Endothelial cell (in vitro differentiated cells): ENCODE data around the gene ING1. TPM values are rescaled to one million over a fixed set of nuclear protein-coding genes. Genes with fewer than 3 reads are reported as not detected.
A peak's percentile ranks its signal among the peaks of the same experiment; 100 is the strongest.
"Not testable (repeated sequence)": the region's sequence is repeated elsewhere in the genome, so short reads cannot be mapped to it uniquely, and the experiment has no call there.

ENCODE experiments used
- DNase-seq: peaks from one replicate; pipeline ENCODE4 v3.0.0; 2021; ENCODE audit warnings: low spot score
- H3K27ac Mint-ChIP-seq: one replicate; pipeline ENCODE4 v1.8.0; 2021; ENCODE audit warnings: mixed read lengths, inconsistent platforms; ENCODE audit not compliant: unreplicated experiment
- H3K27me3 Mint-ChIP-seq: one replicate; pipeline ENCODE4 v1.8.0; 2021; ENCODE audit warnings: mild to moderate bottlenecking, moderate library complexity, mixed read lengths, inconsistent platforms; ENCODE audit not compliant: unreplicated experiment
- H3K36me3 Mint-ChIP-seq: one replicate; pipeline ENCODE4 v1.8.0; 2021; ENCODE audit warnings: mild to moderate bottlenecking, low read depth, mixed read lengths, inconsistent platforms; ENCODE audit not compliant: unreplicated experiment
- H3K4me1 Mint-ChIP-seq: one replicate; pipeline ENCODE4 v1.8.0; 2021; ENCODE audit warnings: mild to moderate bottlenecking, mixed read lengths, inconsistent platforms; ENCODE audit not compliant: unreplicated experiment
- H3K4me3 Mint-ChIP-seq: one replicate; pipeline ENCODE4 v1.8.0; 2021; ENCODE audit warnings: mild to moderate bottlenecking, mixed read lengths, inconsistent platforms; ENCODE audit not compliant: unreplicated experiment
- H3K9me3 Mint-ChIP-seq: one replicate; pipeline ENCODE4 v1.8.0; 2021; ENCODE audit warnings: mixed read lengths, inconsistent platforms; ENCODE audit not compliant: unreplicated experiment
- total RNA-seq: library from RNA; stranded (reverse); fragmentation: NEBNext Ultra II Directional; extraction: Animal tissue kit (Norgen Biotek cat#: 25700); gene quantifications from one replicate; pipeline ENCODE4 v1.2.1, GENCODE V29; 2021; ENCODE audit not compliant: unreplicated experiment
- TF ChIP-seq, protein P1 (sequence below): fragments of 200-600 bp; sonication (generic); IDR thresholded peaks from one replicate; pipeline ENCODE4 v1.5.0; 2021; ENCODE audit warnings: antibody characterized with exemption; ENCODE audit not compliant: unreplicated experiment

ING1 gene
- total RNA-seq, 1 donor from 2014 or later = 9.9 TPM

- no peak overlapping the region for H3K27ac Mint-ChIP-seq
- no peak for DNase-seq
- H3K36me3 Mint-ChIP-seq = peaks cover 38% of the 10 kb centered on the region
- peaks cover 5% of the 10 kb centered on the region for H3K27me3 Mint-ChIP-seq
- no peaks in the 10 kb centered on the region for H3K9me3 Mint-ChIP-seq
- H3K4me3 Mint-ChIP-seq = peak overlapping the region; percentile 47
- H3K4me1 Mint-ChIP-seq = no peaks in the 10 kb centered on the region
- TF ChIP-seq, protein P1, sequence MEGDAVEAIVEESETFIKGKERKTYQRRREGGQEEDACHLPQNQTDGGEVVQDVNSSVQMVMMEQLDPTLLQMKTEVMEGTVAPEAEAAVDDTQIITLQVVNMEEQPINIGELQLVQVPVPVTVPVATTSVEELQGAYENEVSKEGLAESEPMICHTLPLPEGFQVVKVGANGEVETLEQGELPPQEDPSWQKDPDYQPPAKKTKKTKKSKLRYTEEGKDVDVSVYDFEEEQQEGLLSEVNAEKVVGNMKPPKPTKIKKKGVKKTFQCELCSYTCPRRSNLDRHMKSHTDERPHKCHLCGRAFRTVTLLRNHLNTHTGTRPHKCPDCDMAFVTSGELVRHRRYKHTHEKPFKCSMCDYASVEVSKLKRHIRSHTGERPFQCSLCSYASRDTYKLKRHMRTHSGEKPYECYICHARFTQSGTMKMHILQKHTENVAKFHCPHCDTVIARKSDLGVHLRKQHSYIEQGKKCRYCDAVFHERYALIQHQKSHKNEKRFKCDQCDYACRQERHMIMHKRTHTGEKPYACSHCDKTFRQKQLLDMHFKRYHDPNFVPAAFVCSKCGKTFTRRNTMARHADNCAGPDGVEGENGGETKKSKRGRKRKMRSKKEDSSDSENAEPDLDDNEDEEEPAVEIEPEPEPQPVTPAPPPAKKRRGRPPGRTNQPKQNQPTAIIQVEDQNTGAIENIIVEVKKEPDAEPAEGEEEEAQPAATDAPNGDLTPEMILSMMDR = no peak
Measured at GRCh38 chr13:110669036-110669435, 44.5 kb upstream of the ING1 start.

DNA sequence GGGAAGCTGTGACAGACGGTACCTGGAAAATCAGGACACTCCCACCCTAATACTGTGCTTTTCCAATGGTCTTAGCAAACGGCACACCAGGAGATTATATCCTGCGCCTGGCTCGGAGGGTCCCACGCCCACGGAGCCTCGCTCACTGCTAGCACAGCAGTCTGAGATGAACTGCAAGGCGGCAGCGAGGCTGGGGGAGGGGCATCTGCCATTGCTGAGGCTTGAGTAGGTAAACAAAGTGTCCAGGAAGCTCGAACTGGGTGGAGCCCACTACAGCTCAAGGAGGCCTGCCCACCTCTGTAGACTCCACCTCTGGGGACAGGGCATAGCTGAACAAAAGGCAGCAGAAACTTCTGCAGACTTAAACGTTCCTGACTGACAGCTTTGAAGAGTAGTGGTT is 43.7 kb upstream of the ING1 start:
- H3K9me3 Mint-ChIP-seq, H3K4me1 Mint-ChIP-seq, H3K27ac Mint-ChIP-seq, DNase-seq, H3K27me3 Mint-ChIP-seq: not testable (repeated sequence)
- Mint-ChIP-seq H3K4me3 (peak overlapping the region; percentile 31), H3K36me3 (peaks cover 39% of the 10 kb centered on the region)

- no peak for DNase-seq
- Mint-ChIP-seq H3K4me3 (peak overlapping the region; percentile 25), H3K36me3 (peaks cover 34% of the 10 kb centered on the region), H3K27ac (no peak overlapping the region), H3K9me3 (no peaks in the 10 kb centered on the region), H3K27me3 (peaks cover 5% of the 10 kb centered on the region), H3K4me1 (no peaks in the 10 kb centered on the region)
- TF ChIP-seq, protein P1 = no peak
Measured at GRCh38 chr13:110676595-110677587, 36.6 kb upstream of the ING1 start.

- DNase-seq = no peak
- Mint-ChIP-seq H3K27me3 (peaks cover 3% of the 10 kb centered on the region), H3K36me3 (peaks cover 35% of the 10 kb centered on the region), H3K27ac (no peak overlapping the region), H3K9me3 (no peaks in the 10 kb centered on the region), H3K4me1 (no peaks in the 10 kb centered on the region), H3K4me3 (peak overlapping the region; percentile 15)
- TF ChIP-seq, protein P1 = no peak
Measured at GRCh38 chr13:110677731-110678545, 35.6 kb upstream of the ING1 start.

GRCh38 chr13:110680852-110681251 is 32.6 kb upstream of the ING1 start:
- H3K4me1 Mint-ChIP-seq = no peaks in the 10 kb centered on the region
- H3K9me3 Mint-ChIP-seq = no peaks in the 10 kb centered on the region
- peaks cover 31% of the 10 kb centered on the region for H3K36me3 Mint-ChIP-seq
- DNase-seq = peak; percentile 43
- H3K27ac Mint-ChIP-seq = no peak overlapping the region
- peaks cover 3% of the 10 kb centered on the region for H3K27me3 Mint-ChIP-seq
- TF ChIP-seq, protein P1 = peak; percentile 61
- H3K4me3 Mint-ChIP-seq = no peak overlapping the region
